Esophagus squamous epithelium (tissue), 4 donors: ENCODE measurements around the gene GMPS.

ENCODE experiments used
- CTCF ChIP-seq, 6 experiments: fragments of 450-650 bp in 4 of 6; fragments of 200-600 bp in 2 of 6; sonication (generic) in 2 of 6; IDR thresholded peaks; one replicate each; pipeline ENCODE4 v1.5.1; 2016 to 2019; ENCODE audit warnings: antibody characterized with exemption in 6 of 6, mild to moderate bottlenecking in 4 of 6, moderate library complexity in 4 of 6
- POLR2A ChIP-seq, 4 donors: fragments of 450-650 bp; IDR thresholded peaks; one replicate each; pipeline ENCODE4 v1.6.1; 2017; ENCODE audit warnings: antibody characterized with exemption in 4 of 4, mild to moderate bottlenecking in 4 of 4, moderate library complexity in 3 of 4

GRCh38 chr3:155889952-155890351 lies 19.5 kb downstream of the GMPS start:
- TF ChIP-seq CTCF (IDR thresholded peaks at IDR 0.05) (no peak), POLR2A (IDR thresholded peaks at IDR 0.05) (no peak)
